NCI-H774 (cell line): Measurements from ENCODE around the gene BRME1.

ENCODE experiments used
- DNase-seq: peaks from one replicate; lab custom pipeline; 2025; lab: John Stamatoyannopoulos, UW

BRME1 gene

DNA sequence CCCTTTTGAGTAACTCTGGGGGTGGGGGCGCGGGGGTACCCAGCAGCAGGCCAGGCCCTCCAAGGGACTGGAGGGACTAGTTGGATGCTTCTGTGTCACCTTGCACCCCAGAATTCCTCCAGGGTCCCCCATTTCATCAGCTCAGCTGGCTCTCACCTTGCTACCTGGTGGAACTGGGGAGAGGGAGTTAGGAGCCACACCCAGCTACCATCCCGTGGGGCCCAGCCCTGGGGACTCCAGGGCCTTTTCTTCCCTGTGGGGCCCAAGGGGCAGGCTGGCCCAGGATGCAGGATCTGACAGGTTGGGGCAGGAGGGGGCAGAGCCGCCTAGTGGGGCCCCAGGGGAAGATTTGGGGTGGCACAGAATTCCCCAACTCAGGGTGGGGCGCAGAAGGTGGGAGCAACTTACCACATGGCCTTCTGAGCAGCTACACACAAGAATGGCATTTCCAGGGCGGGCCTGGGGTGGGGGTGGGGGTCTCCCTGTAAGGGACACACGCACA, 61.7 kb downstream of the BRME1 start:
- DNase-seq: no peak

DNA sequence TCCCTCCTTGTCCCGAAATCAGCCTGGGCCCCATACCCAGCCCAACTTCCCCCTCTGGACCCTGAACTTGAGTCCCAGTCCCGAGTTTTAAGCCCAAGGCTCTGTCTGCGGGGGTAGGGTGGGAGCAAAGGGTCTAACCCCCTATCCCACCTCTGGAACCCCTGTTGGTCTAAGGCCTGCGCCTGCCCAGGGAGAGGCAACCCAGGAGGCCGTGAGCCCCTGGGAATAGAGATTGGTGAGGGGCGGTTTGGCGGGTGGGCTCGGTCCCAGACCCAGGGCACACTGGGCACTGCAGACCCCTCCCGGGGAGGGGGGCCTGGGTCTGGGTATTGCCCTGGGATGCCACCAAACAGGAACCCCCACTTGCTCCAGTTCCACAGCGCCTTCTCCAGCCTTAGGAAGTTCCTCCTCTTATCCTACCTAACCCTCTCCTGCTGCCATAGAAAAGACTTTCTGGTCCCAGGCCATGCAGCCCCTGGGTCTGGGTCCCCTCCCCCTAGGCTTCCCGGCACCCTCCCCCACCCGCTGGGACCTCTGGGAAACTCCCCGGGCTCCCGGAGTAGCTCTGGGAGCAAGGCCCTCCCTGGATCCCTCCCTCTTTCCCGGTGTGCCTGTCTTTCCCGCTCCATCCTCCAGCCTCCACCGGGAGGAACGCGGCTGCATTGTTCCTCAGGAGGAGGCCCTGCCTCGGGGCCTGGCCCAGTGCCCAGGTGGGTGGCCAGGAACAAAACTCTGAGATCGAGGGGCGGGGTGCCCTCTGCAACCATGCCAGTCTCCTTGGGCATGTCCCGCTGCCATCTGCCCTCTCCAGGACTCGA, 62.6 kb downstream of the BRME1 start:
- DNase-seq: no peak

DNA sequence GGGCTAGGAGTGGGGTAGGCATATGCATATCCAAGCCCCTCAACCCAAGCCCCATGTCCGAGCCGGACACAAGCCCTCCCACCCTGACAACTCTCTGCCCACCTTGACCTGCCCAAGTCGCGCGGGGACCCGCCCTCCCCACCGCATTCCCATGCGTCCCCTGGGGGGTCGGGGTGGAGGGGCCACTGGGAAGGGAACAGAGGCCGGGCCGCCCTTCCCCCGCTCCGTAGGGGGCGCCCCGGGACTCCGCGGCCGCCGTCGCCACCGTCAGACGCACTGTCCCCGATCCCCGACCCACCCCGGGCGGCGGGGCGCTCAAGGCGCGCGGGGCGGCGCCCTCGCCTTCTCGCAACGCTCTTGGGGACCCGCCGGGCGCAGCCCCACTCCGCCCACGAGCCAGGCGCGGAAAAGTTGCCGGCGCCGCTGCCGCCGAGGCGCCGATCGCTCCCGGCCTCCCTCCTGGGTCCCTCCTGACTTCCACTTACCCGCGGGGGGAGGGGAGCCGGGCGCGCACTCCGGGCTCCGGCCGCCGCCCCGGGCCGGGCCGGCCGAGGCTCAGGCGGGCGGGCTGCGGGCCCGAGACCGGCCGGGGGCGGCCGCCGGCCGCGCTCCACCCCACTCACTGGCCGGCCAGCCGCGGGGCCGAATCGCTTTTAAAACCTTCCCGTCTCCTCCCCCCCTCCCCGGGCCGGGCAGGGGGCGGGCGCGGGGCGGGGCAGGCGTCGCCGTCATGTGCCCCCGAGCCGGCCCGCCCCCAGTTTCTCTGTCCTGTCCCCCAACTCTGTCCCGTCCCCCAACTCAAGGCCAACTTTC, 63.4 kb downstream of the BRME1 start:
- DNase-seq: no peak

DNA sequence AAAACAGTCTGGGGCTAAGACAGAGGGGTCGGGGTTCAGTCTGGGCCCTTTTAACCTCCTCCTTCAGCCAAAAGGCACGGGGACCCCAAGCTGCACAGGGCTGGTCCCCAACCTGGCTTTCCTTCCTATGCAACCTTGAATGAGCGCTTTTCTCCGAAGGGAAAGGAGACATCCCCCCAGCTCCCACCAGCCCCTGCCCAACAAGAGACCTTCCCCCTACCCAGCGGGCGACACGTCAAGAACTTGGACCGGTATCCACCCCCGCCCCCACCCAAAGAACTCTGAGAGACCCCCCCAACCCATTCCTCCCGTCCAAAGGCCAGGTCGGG, 64.0 kb downstream of the BRME1 start:
- DNase-seq: no peak

DNA sequence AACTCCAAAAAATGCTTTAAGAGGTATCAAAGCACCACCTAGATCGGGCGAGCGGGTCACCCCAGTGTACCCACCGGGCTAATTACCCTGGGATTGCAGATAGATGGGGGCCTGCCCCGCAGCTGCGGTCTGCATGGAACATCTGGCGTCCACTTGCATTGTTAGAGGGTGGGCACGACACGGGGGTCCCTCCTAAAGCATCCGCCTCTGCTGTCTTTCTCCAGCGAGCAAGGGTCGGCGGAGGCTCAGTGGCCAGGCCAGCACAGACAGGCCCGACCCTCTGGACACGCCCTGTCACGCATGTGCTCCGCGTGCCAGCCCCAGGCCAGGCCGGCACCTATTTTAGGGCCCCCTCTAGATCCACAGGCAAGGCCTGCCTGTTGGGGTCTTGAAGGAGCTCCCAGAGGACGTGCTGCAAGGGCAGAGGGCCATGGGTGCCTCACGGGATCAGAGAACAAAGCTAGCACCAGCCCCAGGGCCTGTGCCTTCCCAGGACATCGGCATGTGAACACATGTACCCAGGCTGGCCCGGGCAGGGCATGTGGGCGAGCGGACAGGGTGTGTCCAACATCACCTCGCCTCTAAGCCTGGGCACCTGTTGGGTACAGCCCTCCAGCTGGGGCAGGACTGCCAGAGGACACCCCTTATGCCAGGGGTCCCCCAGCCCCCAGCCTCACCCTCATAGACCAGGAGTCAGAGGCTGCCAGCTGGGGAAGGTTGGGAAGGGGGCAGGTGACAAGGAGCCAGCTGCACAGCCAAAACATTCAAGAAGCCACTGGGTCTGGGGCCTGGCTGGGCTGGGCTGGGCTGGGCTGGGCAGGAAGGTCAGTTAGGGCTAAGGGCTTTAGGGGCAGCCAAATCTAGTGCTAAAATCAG, 64.6 kb downstream of the BRME1 start:
- no peak for DNase-seq

DNA sequence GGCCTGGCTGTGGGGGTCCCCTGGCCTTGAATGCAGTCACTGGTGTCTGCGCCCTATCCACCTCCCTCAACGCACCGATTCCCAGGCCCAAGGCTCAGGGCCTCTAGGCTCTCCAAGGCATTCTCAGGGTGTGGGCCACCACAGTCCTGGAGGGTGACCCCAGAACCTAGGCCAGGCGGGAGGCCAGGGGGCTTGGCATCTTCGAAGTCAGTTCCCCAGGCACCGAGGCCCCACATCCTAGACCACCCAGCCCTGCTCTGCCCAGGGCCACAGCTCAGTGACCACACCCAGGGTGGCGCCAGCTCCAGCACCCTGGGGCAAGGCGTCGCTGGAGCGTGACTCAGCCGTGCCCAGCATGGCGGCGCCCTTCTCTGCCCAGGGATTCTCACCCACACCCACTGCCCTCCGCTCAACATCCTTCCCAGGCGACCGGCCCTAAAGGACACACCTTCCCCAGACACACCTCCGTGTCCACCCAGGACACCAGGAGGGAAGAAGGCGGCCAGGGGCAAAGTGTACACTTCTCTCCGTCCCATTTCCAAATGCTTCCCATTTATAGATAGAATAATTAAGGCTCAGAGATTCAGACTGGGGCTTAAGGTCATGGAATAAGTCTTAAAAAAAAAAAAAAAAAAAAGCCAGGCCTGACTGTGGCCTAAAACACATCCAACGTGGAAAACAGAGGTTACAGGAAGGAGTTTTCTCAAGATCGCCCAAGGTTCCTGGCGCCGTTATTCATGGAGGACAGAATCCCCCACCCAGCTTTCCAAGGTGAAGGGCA, 65.4 kb downstream of the BRME1 start:
- DNase-seq: no peak

DNA sequence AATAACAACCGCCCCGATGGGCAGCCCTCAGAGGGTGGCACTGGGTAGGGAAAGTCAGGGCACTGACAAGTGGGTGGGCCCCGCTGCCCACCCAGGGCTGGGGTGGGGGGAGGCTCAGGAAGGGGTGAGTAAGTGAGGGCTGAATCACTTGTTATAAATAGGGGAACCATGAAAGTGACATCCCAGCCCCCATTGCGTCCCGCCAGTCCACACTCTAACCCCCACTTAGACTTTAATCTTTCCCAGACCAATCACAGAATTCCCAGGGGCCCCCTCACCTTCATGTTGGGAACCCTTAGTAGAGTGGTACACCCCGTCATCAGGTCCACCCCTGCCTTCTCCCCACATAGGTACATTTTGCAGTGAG, 66.0 kb downstream of the BRME1 start:
- DNase-seq: no peak

DNA sequence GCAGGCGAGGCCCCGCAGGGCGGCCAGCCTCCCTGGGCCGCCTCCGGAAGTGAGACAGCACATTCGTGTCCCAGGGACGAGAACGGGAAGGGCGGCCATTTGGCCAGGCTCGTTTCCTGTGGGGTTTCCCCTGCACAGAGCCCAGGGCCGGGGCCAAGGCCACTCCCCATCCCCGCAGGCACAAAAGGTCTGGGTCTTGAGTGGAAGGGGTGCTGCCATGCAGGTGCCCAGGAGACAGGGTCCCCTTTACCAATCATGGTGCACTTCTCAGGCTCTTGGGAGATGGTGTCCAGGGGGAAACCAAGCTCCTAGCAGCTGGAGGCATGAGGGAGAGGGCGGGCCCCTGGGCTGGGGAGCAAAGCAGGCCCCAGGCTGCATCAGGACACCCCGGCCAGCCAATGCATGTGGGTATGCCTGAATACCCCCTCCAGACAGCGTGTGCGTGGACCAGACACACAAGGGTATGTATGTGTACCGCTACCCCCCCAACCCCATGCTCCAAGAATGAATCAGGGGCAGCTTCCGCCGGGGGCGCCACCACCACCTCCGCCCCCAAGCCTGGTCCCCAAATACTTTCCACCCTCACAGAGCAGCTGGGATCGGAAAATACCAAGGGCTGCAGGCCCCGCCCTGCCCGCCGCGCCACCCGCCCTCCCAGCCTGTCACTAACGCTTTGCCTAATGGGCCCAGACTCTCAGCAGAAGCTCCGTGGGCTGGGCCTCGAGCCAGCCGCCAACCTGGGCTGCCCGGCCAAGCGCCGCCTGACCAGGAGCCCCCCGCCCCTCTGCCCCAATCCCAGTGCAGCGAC, 66.6 kb downstream of the BRME1 start:
- DNase-seq: no peak

DNA sequence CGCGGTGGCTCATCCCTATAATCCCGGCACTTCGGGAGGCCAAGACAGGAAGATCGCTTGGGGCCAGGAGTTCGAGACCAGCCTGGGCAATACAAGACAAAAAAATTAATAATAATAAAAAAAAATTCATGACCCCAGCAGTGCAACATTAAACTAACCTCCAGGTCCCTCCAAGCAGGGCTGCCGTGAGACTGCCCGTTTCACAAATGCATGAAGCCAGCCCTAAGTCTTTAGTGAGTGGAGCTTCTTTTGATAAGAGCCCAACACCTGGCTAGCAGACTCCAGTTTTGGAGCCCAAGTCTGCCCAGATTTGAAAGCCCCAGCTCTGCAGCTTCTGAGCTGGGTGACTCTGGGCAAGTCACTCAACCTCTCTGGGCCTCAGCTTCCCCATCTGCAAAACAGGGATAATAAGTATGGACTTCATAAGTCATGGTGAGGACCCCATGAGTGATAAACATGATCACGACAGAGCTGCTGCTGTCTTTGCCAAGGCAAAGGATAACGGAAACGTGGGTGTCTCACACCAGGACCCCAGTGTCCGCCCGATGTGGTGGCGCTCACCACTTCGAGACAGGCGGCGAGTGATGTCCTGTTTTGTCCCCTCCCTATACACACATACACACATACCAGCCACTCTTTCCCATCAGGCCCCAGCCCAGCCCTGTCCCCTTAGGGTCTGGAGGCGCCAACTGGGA, 67.3 kb downstream of the BRME1 start:
- DNase-seq: no peak

DNA sequence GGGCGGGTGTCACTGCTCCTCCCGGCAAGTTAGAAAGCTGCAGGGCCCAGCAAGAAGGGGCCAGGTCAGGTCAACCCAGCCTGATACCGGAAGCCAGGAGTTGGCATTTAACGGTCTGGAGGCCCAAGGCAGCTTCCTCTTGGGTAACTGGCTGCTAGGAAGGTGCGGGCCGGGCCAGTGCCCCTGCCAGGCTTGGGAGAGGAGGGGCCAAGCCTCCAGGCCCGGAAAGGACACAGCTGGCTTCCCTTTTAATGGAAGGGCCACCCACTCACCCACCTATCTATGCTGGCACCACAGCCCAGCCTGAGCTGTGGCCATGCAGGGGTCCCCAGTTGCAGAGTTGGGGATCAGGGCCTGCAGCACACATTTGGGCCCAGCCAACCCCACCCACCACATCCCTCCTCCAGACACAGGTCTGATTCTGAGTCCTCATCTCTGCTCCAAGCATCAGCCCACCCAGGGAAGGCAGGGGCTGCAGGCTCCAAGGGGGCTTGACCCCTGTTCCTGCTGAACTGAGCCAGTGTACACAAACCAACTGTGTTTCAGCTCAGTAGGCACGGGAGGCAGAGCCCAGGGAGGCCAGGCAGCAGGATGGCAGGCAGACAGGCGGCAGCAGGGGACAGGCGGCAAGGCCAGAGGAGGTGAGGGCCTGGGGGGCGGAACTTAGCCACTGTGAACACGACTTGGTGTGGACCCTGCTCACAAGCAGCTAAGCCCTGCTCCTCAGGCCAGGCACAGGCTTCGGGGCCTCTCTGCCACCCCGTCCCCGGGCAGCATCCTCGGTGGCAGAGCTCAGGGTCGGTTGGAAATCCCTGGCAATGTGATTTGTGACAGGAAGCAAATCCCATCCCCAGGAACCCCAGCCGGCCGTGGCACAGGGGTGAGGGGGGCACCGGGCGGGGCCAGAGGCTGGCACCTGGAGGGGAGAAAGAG, 69.9 kb downstream of the BRME1 start:
- no peak for DNase-seq

DNA sequence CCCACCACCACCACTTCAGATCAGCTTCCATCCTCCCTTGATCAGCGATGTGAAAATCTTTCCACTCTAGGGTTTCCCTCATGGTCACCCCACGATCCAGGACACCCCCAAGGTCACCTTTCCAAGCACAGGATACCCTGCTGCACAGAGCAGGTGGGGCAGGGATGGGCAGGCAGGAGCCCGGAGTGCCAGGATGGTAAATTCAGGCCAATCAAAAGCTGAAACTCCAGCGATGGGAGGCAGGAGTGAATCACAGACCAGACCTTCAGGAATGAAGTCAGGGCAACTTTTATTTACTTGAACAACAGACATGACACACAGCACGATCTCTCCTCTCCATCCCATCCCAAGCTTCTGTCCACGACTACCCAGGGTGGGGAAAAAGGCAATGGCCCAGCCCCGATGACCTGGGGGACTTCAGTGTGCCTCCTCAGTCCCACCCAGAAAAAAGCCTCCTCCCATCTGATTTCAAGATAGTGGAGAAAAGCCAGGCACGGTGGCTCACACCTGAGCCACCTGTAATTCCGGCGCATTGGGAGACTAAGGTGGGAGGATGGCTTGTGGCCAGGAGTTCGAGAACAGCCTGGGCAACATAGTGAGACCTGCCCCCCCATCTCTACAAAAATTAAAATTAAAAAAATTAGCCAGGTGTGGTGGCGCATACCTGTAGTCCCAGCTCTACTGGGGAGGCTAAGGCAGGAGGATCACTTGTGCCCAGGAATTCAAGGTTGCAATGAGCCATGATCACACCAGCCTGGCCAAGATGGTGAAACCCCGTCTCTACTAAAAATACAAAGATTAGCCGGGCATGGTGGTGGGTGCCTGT, 71.5 kb downstream of the BRME1 start:
- no peak for DNase-seq

DNA sequence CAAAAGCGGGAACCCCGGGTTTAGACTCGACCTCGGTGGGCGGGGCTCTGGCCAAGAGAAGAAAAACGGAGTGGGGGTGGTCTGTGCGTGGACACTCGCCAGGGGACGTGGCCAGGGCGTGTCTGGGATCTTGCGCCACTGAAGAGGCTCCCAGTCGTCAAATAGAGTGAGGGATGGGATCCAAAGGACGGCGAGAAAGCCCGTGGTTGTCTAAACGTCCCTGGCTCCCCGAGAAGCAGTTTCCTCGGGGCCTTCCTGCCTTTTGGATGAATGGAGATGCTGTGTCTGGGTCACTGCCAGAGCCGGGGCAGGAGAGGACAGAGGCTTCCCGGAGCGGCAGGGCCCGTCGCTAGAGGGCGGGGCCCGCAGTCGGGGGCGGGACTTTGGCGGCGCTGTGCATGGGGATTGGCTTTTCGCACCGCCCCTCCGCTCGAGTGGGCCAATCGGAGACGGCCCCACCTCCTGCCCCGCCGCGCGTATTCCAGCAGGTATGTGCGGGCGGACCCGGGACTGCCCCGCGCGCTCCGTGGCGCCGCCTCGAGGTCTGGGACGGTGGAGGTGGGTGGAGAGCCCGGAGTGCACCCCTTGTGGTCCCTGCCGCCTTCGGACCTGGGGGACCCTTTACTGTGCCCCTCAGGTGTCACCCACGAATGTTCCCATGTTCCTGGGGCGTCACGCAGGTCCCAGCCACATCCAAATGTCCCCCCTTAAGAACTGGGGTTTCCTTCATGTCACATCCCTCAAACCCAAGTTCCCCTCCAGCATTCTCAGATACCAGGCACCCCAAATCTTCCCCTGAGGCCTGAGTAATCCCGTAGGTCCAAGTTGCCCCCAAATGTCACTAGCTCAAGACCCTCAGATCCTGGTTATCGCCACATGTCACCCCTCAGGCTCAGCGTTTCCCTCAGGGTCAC, 72.3 kb downstream of the BRME1 start:
- DNase-seq: peak; percentile 87
